ENCODE results near the gene GMPPA.

The GMPPA gene

GRCh38 chr2:219519526-219519916, 20.8 kb downstream of the GMPPA start:
- DNase-seq (ENCODE audit: low read depth in 2 of 2, low spot score in 1 of 2): no peak

GRCh38 chr2:219520079-219520478, 21.4 kb downstream of the GMPPA start:
- DNase-seq (ENCODE audit: low read depth in 2 of 2, low spot score in 1 of 2): no peak

- no peak for DNase-seq (ENCODE audit: low read depth in 2 of 2, low spot score in 1 of 2)
Observed at GRCh38 chr2:219521066-219521880, 22.6 kb downstream of the GMPPA start.

- no peak for DNase-seq (ENCODE audit: low read depth in 2 of 2, low spot score in 1 of 2)
Observed at GRCh38 chr2:219522111-219523030, 23.7 kb downstream of the GMPPA start.

- no peak for DNase-seq (ENCODE audit: low read depth in 2 of 2, low spot score in 1 of 2)
Observed at GRCh38 chr2:219523031-219523671, 24.5 kb downstream of the GMPPA start.

GRCh38 chr2:219524817-219525216, 26.1 kb downstream of the GMPPA start:
- DNase-seq (ENCODE audit: low read depth in 2 of 2, low spot score in 1 of 2): no peak

GRCh38 chr2:219525533-219526232, 27.0 kb downstream of the GMPPA start:
- no peak for DNase-seq (ENCODE audit: low read depth in 2 of 2, low spot score in 1 of 2)

- no peak for DNase-seq (ENCODE audit: low read depth in 2 of 2, low spot score in 1 of 2)
Observed at GRCh38 chr2:219526320-219527075, 27.8 kb downstream of the GMPPA start.

GRCh38 chr2:219527076-219527394, 28.3 kb downstream of the GMPPA start:
- DNase-seq (ENCODE audit: low read depth in 2 of 2, low spot score in 1 of 2): no peak

- DNase-seq (ENCODE audit: low read depth in 2 of 2, low spot score in 1 of 2): no peak
Observed at GRCh38 chr2:219527472-219527871, 28.8 kb downstream of the GMPPA start.

GRCh38 chr2:219530048-219530963, 31.6 kb downstream of the GMPPA start:
- peak; percentile 62 to 77 for DNase-seq (ENCODE audit: low read depth in 2 of 2, low spot score in 1 of 2)

- no peak for DNase-seq (ENCODE audit: low read depth in 2 of 2, low spot score in 1 of 2)
Observed at GRCh38 chr2:219531639-219532377, 33.1 kb downstream of the GMPPA start.

GRCh38 chr2:219532378-219532649, 33.6 kb downstream of the GMPPA start:
- no peak for DNase-seq (ENCODE audit: low read depth in 2 of 2, low spot score in 1 of 2)

GRCh38 chr2:219533930-219534661, 35.4 kb downstream of the GMPPA start:
- DNase-seq (ENCODE audit: low read depth in 2 of 2, low spot score in 1 of 2): no peak

GRCh38 chr2:219536425-219536824, 37.7 kb downstream of the GMPPA start:
- no peak for DNase-seq (ENCODE audit: low read depth in 2 of 2, low spot score in 1 of 2)

GRCh38 chr2:219536967-219537366, 38.3 kb downstream of the GMPPA start:
- no peak for DNase-seq (ENCODE audit: low read depth in 2 of 2, low spot score in 1 of 2)

- DNase-seq (ENCODE audit: low read depth in 2 of 2, low spot score in 1 of 2): no peak
Observed at GRCh38 chr2:219537657-219538488, 39.2 kb downstream of the GMPPA start.

Measured in stimulated activated CD8-positive, alpha-beta memory T cell treated with anti-CD3 and anti-CD28 coated beads, Interleukin-4, amount 100 ng/mL, for 1 hour (primary cell).